Measurements from ENCODE around the gene SYNE2.

Gene SYNE2

DNA sequence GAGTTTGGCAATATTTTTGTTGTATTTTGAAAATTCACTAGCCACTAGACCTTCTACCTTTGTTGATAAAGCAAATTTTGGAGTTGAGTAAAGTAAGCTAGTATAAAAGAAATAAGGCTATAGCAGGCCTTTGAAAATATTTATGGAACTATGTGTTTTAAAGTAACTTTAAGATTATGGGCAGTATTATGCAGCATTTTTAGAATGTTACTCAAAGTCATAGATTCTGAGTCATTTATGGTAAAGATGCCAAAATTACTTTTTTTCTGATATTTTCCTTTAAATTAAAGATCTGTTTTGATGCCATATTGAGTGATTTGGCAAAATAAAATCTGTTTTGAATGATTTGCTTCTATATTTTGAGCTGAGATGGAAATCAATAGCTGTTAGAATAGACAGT is 57.2 kb downstream of the SYNE2 start:
- DNase-seq: no peak

DNA sequence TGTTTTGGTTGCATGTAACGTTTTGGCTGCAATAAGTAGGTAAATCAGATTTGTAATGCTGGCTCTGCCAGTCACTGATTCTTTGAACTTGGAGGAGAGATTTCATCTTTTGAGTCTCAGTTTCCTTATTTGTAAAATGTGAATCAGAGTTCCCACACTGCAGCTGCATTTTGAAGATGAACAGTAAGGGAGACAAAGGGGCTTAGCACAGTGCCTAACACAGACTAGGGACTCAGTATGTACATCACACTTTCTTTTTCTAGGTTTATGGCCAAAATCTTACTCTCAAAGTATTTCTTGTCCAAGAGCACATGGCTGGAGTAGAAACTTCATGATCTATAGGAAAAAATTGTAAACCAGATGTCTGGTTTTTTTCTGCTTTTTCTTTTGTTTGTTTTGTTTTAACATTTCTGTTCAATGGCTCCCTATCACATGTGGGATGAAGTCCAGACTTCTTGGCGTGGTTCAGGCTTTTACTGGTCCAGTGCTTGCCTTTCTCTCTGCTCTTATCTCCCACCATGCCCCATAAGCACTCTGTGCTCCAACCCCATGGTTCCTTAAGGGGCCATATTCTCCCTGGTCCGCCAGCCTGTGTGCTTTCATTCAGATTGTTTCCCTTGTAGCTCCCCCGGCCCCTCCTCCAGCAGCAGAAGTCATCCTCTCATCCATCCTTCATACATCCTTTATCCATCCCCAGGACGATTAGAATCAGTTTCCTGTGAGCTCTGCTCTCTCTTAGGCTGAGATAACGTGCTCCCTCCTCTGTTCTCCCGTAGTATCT is 58.0 kb downstream of the SYNE2 start:
- DNase-seq: peak in 1 of 5 donors; percentile 8

DNA sequence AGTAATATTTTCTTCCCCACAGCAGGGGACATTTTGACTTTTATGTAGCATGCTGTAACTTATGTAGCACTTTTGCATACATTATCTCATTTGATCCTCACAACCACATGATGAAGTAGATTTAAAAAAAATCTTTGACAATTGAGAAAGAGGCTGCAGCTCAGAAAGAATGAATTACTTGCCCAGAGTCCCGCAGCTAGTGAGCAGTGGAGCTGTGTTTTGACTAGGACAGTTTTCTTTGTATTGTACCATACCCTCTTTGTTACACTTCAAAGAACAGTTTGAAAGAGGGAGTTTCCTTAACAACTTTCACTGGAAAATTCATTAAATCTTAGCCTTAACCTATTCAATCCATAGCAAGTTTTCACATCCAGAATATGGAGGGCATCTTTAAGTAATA is 58.6 kb downstream of the SYNE2 start:
- no peak for DNase-seq

GRCh38 chr14:63912286-63912685 is 59.5 kb downstream of the SYNE2 start:
- DNase-seq: no peak

DNA sequence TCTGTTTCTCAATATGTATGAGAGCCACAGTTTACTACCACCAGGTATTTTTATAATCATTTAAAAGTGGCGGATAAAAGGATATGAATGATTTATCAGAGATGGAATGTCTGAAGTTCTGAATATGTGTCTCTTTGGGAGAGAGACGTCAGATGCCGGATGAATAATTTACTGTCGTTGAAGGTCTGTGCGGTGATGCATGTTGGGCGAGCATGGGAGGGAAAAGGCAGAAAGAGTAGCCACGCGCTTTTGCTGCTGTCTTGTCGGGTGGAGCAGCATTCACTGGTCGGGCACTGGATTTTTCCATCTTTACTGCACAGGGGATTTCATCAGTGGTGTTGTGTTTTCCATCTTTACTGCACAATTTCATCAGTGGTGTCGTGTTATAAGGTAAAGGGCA is 65.6 kb downstream of the SYNE2 start:
- no peak for DNase-seq

- no peak for DNase-seq
Observed at GRCh38 chr14:63922696-63923421, 70.1 kb downstream of the SYNE2 start.

DNA sequence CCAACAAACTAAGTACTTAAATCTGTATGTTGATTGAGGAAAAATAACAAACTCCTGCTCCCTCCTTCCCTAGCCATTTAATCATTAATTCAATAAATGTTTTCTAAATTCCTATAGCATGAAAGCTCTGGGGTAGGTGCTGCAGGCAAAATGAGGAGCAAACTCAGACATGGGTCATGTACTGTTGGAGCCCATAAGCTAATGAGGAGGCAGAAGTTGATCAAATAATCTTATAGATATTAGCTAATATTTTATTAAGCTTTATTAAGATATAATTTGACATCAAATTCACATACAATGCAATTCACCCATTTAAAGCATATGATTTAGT is 70.6 kb downstream of the SYNE2 start:
- no peak for DNase-seq

DNA sequence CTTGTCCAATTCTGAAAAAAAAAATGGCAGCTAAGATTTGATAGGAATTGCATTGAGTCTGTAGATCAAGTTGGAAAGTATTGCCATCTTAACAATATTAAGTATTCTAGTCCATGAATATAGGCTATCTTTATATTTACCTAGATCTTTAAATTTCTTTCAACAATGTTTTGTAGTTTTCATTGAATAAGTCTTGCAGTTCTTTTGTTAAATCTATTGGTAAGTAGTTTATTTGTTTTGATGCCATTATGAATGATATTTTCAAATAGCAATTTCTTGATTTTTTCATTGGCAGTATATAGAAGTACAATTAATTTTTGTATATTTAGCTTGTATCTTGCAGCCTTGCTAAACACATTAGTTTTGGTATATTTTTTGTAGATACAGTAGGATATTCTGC is 71.6 kb downstream of the SYNE2 start:
- DNase-seq: no peak

GRCh38 chr14:63926641-63927040 is 73.8 kb downstream of the SYNE2 start:
- no peak for DNase-seq

DNA sequence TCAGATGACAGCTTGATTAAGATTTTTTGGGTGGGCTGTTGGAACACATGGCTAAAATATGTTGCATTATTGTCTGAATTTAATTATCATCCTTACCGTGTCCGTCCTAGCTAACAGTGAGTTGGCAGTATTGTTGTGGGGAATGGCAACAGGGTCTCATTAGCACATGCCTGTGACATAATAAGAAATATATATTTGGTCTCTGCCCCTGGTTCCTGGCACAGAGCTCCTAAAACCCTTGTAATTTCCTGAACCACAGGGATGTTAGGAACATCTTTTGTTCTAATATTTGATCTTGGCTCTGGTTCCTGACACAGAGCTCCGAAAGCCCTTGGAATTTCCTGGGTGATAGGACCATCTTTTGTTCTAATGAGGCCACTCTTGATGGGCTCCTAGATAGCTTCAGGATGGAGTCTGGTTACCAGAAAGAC is 76.0 kb downstream of the SYNE2 start:
- DNase-seq: no peak

DNA sequence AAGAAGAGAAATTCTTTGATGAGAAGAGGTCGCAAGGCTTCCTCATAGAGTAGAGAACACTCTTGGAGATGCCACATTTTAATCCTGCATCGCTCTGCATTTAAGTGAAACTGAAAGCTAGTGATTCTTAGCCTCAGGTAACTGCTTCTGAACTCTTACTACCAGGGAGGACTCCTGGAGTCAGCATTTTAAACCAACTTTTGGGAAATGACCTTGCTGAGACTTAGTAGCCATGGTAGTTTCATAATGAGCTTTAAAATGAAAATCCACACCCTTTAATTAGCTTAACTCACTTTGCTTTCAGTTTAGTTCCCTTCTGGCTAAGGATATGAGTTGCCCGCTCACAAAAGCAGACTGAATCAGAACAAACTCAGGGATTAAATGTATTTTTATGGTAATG is 80.3 kb downstream of the SYNE2 start:
- DNase-seq: peak in 1 of 5 donors; percentile 79

DNA sequence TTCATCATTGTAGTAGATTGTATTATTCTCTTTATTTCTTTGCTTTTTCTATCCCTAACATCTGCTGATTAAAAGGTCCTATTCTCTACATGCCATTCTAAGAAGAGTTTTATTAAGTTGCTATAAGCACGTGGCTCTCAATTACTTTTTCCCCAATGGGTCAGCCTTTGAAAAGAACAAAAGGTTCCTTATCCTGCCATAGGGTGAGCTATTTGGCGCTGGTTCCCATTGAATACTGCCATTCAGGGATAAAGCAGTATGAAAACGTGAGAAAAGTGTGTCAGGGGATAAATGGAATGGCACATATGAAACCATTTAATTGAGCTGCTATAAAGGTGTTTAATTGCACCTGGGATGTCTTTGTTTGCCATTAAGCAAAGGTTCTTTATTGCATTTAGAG is 80.9 kb downstream of the SYNE2 start:
- no peak for DNase-seq

- peak in 1 of 5 donors; percentile 81 for DNase-seq
Observed at GRCh38 chr14:63938198-63939005, 85.6 kb downstream of the SYNE2 start.

DNA sequence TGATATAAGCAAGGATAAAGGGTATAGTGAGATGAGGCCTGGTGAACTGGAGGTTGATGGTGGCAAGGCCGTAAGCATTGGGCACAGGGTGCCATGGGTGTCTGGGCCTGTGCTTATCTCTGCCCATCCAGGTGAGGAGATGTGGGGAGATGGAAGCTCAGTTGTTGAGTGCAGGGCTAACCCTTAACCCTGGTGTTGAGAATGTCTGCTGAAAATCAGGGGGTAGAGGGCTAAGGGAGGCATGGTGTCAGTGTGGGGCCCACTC is 86.1 kb downstream of the SYNE2 start:
- DNase-seq: no peak

DNA sequence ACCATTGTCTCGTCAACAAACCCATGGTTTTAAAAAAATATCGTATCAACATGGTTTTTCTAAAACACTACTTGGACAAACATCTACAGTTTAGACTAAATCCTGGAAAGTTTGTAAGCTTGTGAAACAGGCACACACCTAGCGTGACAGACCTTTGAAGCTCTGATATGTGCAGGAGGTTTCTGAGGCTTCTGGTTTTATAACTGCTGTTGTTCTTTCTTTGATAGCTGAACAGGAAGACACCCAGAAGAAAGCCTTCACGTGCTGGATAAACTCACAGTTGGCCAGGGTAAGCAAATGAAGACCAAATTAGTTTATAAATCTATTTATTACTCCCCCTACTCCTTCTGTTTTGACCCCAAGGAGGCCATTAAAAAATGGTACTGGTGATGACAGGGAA is 87.6 kb downstream of the SYNE2 start:
- DNase-seq: peak in 1 of 5 donors; percentile 65

DNA sequence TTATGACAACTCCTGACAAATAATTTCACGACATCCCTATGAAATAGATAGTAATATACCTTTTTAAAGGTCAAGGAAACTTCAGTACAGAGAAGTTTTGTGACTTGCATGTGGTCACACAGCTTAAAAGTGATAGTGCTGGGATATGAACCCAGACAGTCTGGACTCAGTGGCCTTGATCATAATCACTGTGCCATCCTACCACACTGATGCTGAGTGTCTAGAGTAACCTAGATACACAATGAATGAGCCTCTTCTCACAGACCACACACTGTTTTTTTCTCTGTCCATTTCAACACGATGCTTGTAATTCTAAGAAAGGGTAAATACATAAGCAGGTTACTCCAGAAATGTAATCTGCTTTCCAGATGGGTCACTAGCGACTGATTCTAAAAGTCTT is 88.2 kb downstream of the SYNE2 start:
- DNase-seq: peak in 1 of 5 donors; percentile 43

DNA sequence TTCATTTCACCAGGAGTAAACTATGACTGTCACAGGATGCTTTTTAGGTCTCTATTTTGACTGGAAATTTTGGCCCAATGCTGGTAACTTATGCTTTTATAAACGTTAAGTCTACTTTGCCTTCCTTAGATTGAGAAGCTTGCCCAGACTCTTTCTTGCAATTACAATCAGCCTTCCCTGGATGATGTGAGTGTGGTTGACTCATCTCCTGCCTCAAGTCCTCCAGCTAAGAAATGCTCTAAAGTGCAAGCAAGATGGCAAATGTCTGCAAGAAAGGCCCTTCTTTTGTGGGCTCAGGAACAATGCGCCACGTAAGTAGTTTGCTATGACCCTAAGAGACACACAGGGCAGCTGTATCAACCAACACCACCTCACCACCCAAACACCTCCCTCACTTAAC is 96.9 kb downstream of the SYNE2 start:
- DNase-seq: no peak

DNA sequence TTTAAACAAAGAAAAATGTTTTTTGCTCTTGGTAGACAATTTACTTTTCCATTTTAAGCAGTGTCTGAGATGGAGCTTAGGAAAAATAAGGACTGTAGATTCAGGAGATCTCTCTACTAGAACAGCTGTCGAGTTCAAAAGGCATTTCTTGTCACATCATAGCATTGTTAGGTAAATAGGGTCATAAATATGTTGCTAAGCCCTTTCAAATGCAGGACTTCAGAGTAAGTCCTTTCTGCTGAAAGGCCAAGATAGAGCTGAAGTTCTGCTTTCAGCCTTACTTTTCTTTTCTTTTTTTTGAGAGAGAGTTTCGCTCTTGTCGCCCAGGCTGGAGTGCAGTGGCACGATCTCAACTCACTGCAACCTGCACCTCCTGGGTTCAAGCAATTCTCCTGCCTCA is 98.2 kb downstream of the SYNE2 start:
- DNase-seq: no peak

- DNase-seq: no peak
Observed at GRCh38 chr14:63951429-63951828, 98.6 kb downstream of the SYNE2 start.

GRCh38 chr14:63952053-63952932 is 99.5 kb downstream of the SYNE2 start:
- no peak for DNase-seq

- no peak for DNase-seq
Observed at GRCh38 chr14:63952933-63953437, 100.2 kb downstream of the SYNE2 start.

DNA sequence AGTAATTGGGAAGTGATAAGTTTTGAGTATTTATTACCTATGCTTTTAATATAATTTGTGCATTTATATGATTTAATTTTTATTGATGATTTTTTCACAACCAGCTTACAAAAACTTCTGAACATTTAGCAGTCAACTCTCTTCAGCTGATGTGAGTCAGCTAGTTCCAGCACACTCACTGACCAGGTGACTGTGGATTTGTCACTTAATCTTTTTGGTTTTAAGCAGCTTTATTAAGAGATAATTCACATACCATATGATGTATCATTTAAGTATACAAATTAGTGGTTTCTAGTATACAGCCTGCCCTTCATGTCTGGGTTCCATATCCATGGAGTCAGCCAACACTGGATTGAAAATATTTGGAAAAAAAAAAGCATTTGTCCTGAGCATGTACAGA is 103.5 kb downstream of the SYNE2 start:
- DNase-seq: no peak

Measured in T-helper 1 cell (primary cell).